GM12873 (cell line): ENCODE results near the gene RCOR1.

Source experiments
- TF ChIP-seq, protein P1 (sequence below): IDR thresholded peaks from 2 replicates; pipeline ENCODE4 v1.5.1; 2012; ENCODE audit warnings: low read depth, mild to moderate bottlenecking, moderate library complexity, low read length, control low read depth; ENCODE audit not compliant: insufficient read depth; ENCODE audit errors: missing control alignments

RCOR1 gene

GRCh38 chr14:102655137-102655536 is 62.7 kb downstream of the RCOR1 start:
- TF ChIP-seq, protein P1, sequence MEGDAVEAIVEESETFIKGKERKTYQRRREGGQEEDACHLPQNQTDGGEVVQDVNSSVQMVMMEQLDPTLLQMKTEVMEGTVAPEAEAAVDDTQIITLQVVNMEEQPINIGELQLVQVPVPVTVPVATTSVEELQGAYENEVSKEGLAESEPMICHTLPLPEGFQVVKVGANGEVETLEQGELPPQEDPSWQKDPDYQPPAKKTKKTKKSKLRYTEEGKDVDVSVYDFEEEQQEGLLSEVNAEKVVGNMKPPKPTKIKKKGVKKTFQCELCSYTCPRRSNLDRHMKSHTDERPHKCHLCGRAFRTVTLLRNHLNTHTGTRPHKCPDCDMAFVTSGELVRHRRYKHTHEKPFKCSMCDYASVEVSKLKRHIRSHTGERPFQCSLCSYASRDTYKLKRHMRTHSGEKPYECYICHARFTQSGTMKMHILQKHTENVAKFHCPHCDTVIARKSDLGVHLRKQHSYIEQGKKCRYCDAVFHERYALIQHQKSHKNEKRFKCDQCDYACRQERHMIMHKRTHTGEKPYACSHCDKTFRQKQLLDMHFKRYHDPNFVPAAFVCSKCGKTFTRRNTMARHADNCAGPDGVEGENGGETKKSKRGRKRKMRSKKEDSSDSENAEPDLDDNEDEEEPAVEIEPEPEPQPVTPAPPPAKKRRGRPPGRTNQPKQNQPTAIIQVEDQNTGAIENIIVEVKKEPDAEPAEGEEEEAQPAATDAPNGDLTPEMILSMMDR: no peak

DNA sequence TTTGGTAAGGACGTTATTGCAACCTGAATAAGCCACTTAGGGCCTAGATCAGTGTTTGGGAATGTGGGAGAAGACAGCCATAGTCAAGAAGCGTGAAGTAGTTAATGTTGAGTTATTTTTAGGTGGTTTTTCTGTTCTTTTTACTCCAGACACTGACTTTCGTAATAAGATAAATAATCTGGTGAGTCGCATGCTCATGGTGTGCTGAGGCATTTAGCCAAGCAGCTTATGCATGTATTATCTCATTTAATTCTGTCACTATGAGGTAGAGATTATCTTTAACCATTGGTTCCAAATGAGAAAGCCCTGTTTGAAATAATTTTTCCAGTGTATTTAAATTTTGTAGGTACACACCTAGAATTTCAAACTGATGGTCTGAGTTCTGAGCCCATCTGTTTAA is 67.3 kb downstream of the RCOR1 start:
- TF ChIP-seq, protein P1: no peak

- TF ChIP-seq, protein P1: no peak
Observed at GRCh38 chr14:102661614-102662013, 69.2 kb downstream of the RCOR1 start.

GRCh38 chr14:102662636-102663430 is 70.4 kb downstream of the RCOR1 start:
- TF ChIP-seq, protein P1: no peak

DNA sequence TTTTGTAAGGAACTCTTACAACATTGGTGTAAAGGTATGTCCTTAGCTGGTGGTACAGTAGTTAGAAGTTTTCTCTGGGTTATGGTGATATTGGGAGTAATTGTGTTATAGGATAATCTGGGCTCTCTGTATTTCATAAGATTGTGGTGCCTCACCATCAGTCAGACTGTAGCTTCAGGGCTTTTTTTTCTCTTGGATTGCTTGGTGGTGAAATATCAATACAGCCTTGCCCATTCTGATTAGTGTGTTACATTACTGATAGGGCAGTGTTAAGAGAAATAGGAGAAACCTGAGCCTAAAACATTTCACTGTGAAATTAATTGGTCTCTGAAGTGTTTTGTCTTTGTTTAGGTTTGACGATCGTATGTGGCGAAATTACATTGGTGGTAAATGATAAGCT is 71.0 kb downstream of the RCOR1 start:
- TF ChIP-seq, protein P1: no peak

DNA sequence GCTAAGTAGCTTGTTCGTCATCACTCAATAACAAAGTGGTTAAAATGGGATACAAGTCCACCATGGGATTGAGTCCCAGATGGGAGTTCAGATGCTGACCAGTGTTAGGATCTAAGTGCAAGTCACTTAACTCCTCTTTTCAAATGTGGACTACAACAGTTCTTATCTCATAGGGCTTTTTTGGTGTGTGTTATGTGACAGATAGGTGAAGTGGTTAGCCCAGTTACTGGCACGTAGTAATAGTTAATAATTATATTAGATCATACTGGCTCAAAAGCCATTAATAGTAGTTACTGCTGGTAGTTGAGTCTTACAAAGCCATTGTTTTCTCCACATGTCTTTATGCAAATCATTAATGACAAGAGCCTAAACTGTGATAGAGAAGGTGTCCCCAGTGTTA is 73.2 kb downstream of the RCOR1 start:
- TF ChIP-seq, protein P1: no peak

DNA sequence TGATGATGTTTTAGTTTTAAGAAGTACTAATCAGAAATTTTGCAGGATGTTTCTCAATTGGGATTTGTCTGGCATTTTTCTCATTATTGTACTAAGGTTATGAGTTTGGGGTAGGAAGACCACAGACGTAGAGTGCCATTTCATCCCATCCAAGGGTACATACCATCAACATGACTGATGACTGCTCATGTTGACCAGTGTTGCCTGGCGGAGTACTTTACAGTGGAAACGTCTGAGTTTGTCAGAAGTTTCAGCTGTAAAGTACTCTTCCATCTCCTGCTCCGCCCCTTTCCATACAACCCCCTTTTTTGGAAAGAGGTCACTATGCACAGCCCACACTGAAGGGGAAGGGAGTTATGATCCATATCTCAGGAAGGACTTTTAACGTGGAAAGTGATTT is 74.2 kb downstream of the RCOR1 start:
- TF ChIP-seq, protein P1: no peak

DNA sequence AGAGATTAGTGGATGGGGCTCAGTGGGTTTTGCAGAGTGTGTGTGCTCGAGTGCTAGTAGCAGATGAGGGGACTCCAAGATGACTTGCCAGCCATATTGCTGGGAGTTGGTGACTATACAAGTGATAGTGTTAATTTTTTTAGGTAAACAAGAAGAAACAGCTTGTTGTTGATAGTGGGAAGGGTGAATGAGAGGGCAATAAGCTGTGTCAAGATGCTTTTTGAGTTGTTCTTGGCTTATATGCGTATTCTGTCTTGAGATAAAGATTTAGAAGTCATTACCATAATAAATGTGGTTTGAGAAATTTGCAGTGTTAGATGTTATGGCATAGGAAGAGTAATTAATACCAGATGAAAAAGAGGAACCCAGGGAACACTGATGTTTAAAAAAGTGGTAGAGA is 75.3 kb downstream of the RCOR1 start:
- TF ChIP-seq, protein P1: no peak
